ENCODE results near the gene CCNK. TPM values are rescaled to one million over a fixed set of nuclear protein-coding genes. Genes with fewer than 3 reads are reported as not detected.

The CCNK gene
- total RNA-seq, 4 donors from 2014 or later: 14.5 to 42.6 (median 31.3) TPM

- no peaks in the 10 kb centered on the region for H3K27me3 ChIP-seq
- DNase-seq: peak; percentile 4
- H3K27ac ChIP-seq: no peak overlapping the region
- in situ Hi-C loops (cut with MboI; ENCODE audit: low pct_ligation_motif_present in 1 of 4, low pct_unique_long_range_greater_than_20kb in 1 of 4, low sequenced_read_pairs in 3 of 4): loop anchor here in 2 of 4 donors (5.0 to 25.0 kb wide), 2 partner anchors 94 to 114 kb away; partner anchors contain the start of gene CCDC85C (in 1 of the 2)
- no peak overlapping the region for H3K4me3 ChIP-seq
- intact Hi-C loops (cut with DNase I; ENCODE audit: low total_unique reads): loop anchor here (1.0 to 2.0 kb wide), 2 partner anchors 42 to 111 kb away; no protein-coding TSS in a partner anchor
- H3K36me3 ChIP-seq: no peaks in the 10 kb centered on the region
- no peaks in the 10 kb centered on the region for H3K9me3 ChIP-seq
- H3K4me1 ChIP-seq: peaks cover 7 to 17% (median 11%) of the 10 kb centered on the region in 4 donors
- no peak for TF ChIP-seq POLR2A (IDR thresholded peaks at IDR 0.05)
- 58 to 68% methylated on average over 3 to 16 of the region's 16 CpGs for WGBS, 2 donors (ENCODE audit: low coverage in 1 of 2)
Measured at GRCh38 chr14:99517643-99518381, 36.6 kb downstream of the CCNK start.

DNA sequence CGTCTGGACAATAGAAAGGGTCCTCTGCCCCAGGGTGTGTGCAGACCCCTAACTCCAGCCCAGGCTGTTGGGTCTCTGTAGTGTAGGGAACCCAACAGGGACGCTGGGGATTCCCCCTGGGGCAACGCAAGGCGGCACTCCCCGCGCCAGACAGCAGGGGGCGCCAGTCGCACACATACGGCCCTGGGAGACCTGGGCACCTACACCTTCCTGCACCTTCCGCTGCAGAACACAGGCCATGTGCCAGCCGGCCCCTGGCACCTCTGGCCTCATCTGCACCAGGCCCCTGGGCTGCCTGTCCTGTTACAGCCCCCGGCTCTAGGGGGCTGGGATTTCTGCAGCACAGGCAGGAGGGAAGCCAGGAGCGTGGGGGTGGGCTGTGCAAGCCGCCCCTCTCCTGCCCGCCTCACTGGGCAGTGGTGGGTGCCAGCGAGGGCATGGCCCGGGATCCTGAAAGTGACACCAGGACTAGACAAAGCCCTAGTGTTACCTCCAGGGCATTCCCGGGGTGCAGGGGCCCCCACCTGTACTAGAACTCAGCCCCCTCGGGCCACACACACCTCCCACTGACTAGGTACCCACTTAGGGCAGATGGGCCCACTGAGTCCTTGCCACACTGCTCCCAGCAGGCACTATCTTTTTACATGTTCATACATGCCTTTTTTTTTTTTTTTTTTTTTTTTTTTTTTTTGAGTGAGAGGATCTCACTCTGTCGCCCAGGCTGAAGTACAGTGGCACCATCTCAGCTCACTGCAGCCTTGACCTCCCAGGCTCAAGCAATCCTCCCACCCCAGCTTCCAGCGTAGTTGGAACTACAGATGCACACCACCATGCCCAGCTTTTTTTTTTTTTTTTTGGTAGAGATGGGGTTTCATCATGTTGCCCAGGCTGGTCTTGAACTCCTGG, 37.5 kb downstream of the CCNK start:
- Histone ChIP-seq H3K9me3 (no peaks in the 10 kb centered on the region), H3K27me3 (no peaks in the 10 kb centered on the region), H3K4me1 (peaks cover 14 to 26% (median 19%) of the 10 kb centered on the region in 4 donors), H3K4me3 (no peak overlapping the region), H3K27ac (no peak overlapping the region), H3K36me3 (no peaks in the 10 kb centered on the region)
- intact Hi-C loops (cut with DNase I; ENCODE audit: low total_unique reads): loop anchor here (1.0 to 2.0 kb wide), 2 partner anchors 42 to 110 kb away; no protein-coding TSS in a partner anchor
- in situ Hi-C loops (cut with MboI; ENCODE audit: low pct_ligation_motif_present in 1 of 4, low pct_unique_long_range_greater_than_20kb in 1 of 4, low sequenced_read_pairs in 3 of 4): loop anchor here in 2 of 4 donors (5.0 to 25.0 kb wide), 2 partner anchors 94 to 114 kb away; partner anchors contain the start of gene CCDC85C (in 1 of the 2)
- 49 to 83% methylated on average over 1 to 11 of the region's 21 CpGs for WGBS, 2 donors (ENCODE audit: low coverage in 1 of 2)
- no peak for TF ChIP-seq POLR2A (IDR thresholded peaks at IDR 0.05)
- TF ChIP-seq EP300 (IDR thresholded peaks at IDR 0.05; ENCODE audit: low read depth): no peak
- peak in 2 of 3 donors; percentile 48 to 54 for TF ChIP-seq POLR2AphosphoS5 (IDR thresholded peaks at IDR 0.05)
- TF ChIP-seq CTCF (IDR thresholded peaks at IDR 0.05): peak; percentile 95 to 99 (median 97)
- DNase-seq: peak; percentile 86

GRCh38 chr14:99519347-99519881, 38.2 kb downstream of the CCNK start:
- in situ Hi-C loops (cut with MboI; ENCODE audit: low pct_ligation_motif_present in 1 of 4, low pct_unique_long_range_greater_than_20kb in 1 of 4, low sequenced_read_pairs in 3 of 4): loop anchor here in 2 of 4 donors (5.0 to 25.0 kb wide), 2 partner anchors 93 to 113 kb away; partner anchors contain the start of gene CCDC85C (in 1 of the 2)

More at GRCh38 chr14:99519347-99519881, 38.2 kb downstream of the CCNK start:
- Histone ChIP-seq H3K27me3 (no peaks in the 10 kb centered on the region), H3K36me3 (no peaks in the 10 kb centered on the region), H3K4me1 (peaks cover 22 to 33% (median 26%) of the 10 kb centered on the region in 4 donors), H3K9me3 (no peaks in the 10 kb centered on the region), H3K27ac (no peak overlapping the region), H3K4me3 (no peak overlapping the region)
- intact Hi-C loops (cut with DNase I; ENCODE audit: low total_unique reads): loop anchor here (2.0 kb wide), 1 partner anchor 109 kb away; no protein-coding TSS in a partner anchor
- 88 to 94% methylated on average over 5 to 8 of the region's 8 CpGs for WGBS, 2 donors (ENCODE audit: low coverage in 1 of 2)
- no peak for DNase-seq
- TF ChIP-seq POLR2A (IDR thresholded peaks at IDR 0.05) (no peak), EP300 (IDR thresholded peaks at IDR 0.05; ENCODE audit: low read depth) (no peak), POLR2AphosphoS5 (IDR thresholded peaks at IDR 0.05) (no peak), CTCF (IDR thresholded peaks at IDR 0.05) (no peak)

Measured in transverse colon (tissue), 4 donors.